Measurements from ENCODE around the gene CD6.

Gene CD6

DNA sequence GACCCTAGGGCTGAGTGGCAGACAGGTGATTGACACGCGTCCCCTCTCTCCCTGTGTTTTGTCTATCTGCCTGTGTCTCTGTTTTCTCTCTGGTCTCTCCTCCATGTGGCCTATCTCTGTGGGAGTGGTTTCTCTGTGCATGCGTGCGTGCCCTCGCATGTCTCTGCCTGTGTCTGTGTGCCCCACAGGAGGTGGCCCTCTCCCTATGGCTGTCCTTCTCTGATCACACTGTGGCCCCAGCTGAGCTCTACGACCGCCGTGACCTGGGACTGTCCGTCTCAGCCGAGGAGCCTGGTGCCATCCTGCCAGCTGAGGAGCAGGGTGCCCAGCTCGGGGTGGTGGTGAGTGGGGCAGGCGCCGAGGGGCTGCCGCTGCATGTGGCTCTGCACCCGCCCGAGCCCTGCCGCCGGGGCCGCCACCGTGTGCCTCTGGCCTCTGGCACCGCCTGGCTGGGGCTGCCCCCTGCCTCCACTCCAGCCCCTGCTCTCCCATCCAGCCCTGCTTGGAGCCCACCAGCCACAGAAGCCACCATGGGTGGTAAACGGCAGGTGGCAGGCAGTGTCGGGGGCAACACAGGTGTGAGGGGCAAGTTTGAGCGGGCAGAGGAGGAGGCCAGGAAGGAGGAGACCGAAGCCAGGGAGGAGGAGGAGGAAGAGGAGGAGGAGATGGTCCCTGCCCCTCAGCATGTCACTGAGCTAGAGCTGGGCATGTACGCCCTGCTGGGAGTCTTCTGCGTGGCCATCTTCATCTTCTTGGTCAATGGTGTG lies 35.6 kb upstream of the CD6 start:
- no peak for DNase-seq (ENCODE audit: low spot score)

DNA sequence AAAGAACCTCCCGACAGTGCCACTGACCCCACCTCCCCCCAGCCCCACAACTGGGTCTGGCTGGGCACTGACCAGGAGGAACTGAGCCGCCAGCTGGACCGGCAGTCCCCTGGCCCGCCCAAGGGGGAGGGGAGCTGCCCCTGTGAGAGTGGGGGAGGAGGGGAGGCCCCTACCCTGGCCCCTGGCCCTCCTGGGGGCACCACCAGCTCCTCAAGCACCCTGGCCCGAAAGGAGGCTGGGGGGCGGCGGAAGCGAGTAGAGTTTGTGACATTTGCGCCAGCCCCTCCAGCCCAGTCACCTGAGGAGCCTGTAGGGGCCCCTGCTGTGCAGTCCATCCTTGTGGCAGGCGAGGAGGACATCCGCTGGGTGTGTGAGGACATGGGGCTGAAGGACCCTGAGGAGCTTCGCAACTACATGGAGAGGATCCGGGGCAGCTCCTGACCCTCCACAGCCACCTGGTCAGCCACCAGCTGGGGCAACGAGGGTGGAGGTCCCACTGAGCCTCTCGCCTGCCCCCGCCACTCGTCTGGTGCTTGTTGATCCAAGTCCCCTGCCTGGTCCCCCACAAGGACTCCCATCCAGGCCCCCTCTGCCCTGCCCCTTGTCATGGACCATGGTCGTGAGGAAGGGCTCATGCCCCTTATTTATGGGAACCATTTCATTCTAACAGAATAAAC lies 34.9 kb upstream of the CD6 start:
- no peak for DNase-seq (ENCODE audit: low spot score)

DNA sequence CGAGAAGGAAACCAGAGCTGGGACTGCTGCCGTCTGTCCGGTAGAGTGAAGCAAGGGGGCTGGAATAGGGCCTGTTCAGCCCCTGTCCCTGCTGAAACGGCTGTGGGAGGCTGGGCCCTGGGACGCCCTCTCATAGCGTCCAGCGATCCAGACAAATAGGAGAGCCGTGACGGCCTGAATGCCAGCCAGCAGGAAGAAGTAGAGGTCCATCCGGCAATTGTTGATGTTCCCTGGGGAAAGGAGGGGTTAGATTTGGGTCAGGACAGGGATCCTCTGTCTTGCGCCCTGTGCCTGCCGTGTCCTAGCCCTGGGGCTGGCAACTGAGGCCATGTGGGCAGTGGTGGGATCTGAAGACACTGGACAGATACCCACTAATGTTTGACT lies 34.3 kb upstream of the CD6 start:
- DNase-seq (ENCODE audit: low spot score), result no peak

DNA sequence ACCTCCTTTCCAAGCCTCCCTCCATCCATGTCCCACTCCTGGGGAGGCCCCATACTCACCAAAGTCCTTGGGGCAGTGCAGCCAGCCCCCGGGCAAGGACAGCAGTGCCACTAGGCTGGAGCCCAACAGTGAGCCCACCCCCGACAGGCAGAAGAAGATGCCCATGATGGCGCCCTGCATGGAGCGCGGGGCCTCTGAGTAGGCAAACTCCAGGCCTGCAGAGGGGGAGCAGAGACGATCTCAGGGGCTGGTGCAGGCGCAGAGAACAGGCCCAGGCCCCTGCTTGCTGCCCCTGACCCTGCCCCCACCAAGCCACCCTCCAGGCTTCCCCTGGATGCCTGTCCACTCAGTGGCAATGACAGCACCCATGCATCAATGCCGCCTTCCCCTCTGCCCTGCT lies 33.7 kb upstream of the CD6 start:
- DNase-seq (ENCODE audit: low spot score), result no peak

DNA sequence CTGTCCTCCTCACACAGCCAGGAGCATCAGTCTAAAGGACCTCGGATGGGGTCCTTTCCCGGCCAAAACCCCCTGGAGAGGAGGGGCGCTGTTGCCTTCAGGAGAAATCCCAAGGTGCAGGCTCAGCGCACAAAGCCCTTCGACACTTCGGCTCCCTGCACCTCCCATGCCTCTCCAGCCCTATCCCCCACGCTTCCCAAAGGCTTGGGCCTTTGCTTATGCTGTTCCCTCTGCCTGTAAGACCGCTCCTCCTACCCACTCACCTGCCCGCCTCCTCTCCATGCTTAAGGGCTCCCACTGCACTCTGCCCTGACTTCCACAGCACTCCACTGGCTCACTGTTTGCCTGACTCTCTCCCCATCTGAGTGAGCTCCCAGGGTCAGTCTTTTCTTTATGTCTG lies 33.0 kb upstream of the CD6 start:
- no peak for DNase-seq (ENCODE audit: low spot score)

DNA sequence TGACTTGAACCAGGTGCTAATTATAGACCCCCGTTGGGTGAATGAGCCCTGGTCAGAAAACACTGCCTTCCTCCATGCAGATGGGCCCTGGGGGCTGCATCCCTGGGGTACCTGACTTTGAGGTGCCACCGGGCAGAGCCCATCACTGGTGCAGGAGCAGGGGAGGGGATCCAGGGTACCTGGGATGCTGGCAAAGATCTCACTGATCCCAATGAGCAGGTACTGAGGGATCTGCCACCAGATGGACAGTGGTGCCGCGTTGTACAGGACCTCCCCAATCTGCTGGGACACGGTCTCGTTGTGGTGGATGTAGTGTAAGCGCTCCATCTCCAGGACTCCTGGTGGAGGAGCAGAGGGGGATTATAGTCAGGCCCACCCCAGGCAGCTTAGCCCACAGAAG lies 32.2 kb upstream of the CD6 start:
- DNase-seq (ENCODE audit: low spot score), result no peak

DNA sequence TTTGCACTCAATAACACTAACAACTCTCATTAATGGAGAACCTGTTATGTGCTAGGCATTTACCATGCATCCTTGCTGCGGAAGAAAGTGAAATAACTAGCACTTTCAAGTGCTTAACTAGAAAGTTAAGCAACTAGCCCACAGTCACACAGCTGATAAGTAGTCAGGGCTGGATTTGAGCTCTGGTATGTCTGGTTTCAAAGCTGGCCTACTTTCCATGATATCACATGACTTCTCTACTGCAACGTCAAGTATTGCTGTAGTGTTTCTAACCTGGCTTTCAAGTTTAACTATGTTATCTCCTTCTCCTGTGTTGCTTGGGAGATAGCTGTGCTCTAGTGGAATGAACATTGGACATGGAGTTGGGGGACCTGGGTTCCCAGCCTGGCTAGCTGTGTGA lies 31.6 kb upstream of the CD6 start:
- no peak for DNase-seq (ENCODE audit: low spot score)

DNA sequence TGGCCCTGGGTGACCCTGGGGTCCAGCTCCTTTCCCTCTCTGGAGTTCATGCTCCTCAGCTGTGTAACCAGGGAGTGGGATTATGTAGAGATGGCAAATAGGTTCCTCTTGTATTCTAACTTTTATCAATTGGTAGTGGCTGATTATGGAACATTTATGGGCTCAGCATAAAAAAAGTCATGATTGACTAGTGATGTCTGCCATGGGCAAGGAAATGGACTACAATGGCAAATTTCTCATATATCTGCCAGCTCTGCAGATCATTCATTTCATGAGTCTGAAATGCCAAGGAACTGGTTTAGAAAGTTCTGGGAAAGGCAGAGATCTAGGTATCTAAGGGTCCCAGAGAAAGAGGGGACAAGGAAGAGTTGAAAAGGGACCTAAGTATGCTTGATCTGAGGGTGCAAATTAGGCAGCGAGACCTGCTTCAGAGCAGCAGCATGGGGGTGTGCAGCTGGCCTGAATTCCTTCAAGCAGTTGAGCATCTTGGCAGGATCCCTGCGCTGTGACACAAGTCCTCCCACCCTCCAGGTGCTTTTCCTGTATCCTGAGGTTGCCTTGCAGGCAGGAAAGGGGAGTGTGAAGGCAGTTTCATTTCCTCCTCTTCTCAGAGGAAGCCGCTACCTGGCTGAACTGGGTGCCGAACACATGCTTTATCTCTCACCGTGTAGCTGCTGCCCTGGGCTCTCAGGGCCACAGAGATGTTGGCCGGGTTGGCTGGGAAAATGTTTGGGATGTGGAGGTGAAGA lies 29.9 kb upstream of the CD6 start:
- no peak for DNase-seq (ENCODE audit: low spot score)

DNA sequence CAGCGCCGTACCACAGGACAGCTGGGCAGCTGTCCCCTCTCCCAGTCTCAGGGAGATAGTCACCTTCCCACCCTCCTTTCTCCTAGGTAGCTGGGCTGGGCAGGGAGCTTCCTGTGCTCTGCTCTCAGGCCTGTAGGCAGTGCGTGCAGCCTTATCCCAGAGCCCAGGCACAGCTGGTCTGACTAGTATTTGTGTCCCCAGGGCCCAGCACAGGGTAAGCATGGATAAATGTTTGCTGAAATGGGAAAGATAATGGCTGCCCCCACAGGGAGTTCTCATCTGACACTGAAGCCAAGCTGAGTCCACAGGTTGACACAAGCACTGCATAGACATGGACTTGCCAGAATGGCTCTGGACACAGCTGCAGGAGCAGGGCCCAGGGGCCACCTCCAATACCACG lies 29.3 kb upstream of the CD6 start:
- no peak for DNase-seq (ENCODE audit: low spot score)

DNA sequence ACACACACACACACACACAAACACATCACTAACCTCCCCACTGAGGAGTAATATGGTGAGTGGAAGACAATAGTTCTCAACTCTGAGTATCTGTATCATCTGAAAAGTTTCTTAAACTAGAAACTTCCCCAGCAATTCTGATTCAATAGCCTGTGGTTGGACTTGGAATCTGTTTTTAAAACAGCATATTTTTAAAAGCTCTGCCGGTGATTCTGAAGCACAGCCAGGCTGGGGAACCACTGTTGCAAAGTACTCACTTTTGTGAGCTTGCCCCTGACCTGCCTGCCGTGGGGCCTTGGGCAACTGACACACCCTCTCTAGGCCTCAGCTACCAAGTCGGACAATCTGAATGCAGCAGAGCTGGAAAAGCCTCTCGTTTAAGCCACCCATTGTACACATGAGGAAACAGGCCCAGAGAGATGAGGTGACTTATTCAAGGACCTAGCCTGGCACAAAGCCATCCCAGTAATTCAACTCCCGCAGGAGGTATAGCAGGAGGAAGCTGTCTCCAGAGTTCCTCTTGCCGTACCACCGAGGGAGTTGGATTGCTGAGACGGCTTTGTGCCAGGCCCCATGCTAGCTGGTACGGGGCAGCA lies 28.4 kb upstream of the CD6 start:
- no peak for DNase-seq (ENCODE audit: low spot score)

DNA sequence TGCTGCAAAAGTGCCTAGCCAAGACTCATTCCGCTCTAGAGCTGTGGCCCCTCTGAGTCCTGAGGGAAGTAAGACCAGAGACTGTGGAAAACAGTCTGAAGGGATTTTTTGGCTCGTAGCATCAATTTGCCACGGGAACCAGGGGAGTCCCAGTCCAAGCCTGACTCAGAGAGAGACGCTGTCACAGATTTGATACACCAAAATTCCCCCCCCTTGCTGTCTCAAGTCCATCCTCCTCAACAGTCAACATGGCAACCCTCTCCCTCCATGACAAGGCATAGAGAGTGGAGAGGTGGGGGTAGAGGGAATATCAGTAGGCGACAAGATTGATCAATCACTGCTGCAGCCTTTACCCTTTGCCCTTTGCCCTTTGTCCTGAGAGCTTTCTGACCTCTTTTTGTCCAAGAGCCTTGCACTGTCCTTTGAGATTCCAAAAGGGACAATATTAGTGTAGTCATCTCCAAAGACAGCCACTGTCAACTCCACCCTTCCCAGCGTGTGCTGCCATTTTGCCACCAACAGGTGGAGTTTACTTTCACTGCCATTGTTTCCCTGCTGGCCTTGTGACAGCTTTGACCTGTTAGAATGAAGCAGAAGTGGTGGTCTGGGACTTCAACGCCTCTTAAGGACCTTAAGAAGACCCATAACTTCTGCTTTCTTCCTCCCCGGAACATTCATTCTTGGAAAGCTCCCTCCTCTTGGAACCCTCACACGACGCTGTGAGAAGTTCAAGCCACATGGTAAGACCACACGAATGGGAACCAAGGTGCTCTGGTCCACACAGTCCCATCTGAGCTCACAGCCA lies 26.8 kb upstream of the CD6 start:
- no peak for DNase-seq (ENCODE audit: low spot score)

DNA sequence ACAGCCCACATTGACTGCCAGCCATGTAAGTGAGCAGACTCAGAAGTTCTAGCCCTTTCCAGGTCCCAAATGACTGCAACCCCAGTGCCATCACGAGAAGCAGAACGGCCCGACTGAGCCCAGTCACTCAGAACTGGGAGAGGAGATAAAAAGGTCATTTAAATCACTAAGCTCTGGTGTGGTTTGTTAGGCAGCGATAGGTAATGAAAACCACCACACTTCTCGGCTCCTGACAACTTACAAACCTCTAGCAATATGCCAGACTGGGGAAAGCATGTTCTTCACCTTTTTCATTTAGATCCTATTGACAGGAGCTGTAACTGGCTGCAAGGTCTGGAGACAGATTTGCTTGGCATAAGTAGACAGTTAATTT lies 26.2 kb upstream of the CD6 start:
- no peak for DNase-seq (ENCODE audit: low spot score)

DNA sequence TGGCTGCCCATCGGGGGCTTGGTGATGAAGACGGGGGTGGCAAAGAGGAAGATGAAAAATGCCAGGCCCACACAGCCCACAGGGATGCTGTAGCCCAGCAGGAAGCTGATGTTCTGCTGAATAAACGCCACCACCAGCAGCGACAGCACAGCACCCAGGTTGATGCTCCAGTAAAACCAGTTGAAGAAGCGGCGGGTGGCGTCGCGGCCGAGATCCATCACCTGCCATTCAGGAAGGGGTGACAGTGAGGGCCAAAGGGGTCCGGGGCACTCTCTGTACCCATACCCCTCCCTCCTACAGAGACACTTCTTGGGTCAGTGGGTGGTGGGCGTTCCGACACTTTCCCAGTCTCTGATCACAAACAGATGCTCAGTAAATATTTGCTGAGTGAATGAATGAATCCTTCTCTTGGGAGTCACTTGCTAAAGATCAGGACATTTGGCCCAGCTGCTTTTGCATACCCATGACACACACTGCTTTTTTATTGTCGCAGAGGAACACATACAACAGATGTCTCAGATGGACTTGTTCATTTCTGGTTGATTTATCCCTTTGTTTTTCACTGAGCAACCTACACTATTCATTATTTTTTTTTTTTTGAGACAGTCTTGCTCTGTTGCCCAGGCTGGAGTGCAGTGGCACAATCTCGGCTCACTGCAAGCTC lies 24.7 kb upstream of the CD6 start:
- DNase-seq (ENCODE audit: low spot score), result no peak

DNA sequence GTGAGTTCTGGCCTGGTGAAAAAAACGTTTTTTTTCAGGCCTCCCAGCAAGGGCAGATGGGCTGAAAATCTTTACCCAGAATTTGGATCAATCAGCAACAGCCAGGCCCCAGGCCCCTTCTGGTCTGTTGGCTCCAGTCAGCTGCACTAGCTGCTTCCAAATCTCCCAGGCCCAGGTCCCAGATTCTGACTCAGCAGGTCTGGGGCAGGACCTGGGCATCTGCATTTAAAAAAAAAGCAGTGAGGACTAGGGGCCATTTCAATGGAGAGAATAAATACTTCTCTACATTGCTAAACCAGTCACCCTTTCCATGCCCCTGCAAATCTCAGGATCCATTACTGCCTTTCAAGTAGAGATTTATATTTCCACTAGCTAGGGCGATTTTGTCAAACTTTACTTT lies 23.8 kb upstream of the CD6 start:
- DNase-seq (ENCODE audit: low spot score), result no peak

DNA sequence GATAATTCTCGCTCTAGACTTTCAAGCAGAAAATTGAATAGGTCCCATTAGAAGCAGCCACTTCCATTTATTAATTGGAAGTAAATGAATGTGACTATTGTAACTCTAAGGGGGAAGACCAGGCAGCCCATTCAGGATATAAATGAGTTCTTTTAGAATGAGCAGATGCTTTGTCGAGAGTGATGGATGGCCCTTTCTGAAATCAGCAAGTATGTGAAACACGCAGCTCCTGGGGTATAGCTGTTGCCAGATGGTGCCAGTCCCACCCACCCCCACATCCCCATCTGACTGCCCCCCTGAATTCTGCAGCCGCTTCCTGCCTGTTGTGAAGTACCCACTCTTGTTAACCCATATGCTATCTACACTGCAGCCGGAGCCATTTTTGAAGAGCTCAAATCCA lies 23.2 kb upstream of the CD6 start:
- DNase-seq (ENCODE audit: low spot score), result no peak

DNA sequence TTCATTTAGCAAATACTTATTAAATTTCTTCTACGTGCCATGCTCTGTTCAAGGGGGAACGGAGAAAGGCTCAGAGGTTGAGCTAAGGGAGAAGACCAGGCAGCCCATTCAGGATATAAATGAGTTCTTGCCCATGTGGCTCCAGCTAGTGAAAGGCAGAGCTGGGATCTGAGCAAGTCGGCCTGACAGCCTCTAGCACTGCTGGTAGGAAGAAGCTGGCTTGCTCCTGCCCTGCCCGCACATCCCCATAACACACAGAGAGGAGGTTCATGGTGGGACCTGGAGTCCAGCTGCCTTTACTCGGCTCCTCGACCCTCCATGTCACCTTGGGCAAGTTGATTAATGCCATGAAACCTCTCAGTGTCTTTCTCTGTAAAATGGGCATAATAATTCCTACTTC lies 21.5 kb upstream of the CD6 start:
- no peak for DNase-seq (ENCODE audit: low spot score)

DNA sequence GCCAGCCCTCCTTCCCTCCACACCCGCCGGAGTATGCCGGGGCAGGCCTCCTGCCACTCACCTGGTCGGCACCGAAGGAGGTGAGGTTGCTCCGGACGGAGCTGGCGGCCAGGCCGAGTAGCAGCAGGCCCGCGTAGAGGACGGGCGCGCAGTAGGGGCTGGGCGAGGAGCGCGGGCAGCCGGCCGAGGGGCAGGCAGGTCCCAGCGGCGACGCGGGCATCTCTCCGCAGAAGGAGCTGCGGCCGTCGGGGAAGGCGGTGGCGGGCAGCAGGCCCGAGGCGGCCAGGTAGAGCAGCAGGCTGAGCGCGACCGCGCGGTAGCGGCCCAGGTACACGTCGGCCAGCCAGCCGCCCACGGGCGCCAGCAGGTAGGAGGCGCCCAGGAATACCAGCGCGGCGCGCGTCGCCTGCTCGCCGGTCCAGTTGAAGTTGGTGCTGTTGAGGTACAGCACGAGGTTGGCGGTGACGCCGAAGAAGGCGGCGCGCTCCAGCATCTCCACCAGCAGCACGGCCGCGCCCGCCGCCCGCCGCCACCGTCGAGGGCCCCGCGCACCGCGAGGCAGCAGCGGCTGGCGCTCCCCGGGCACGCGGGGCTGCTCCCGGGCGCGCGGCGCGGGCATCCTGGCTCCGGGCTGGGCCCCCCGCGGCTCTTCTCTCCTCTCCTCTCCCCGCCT lies 20.4 kb upstream of the CD6 start:
- no peak for DNase-seq (ENCODE audit: low spot score)

DNA sequence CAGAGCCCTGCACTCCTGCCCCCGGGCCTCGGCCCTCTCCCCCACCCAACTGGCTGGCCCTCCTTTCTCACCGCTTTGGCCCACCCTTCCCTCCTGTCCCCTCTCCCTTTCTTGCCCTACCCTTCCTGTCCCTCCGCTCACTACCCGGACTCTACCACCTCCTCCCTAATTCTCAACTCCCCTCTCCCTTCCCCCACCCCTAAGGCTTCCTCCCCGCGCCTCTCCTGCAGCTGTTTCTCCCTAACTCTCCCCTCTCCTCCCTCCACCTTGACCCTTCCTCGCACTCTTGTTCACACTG lies 19.9 kb upstream of the CD6 start:
- no peak for DNase-seq (ENCODE audit: low spot score)

DNA sequence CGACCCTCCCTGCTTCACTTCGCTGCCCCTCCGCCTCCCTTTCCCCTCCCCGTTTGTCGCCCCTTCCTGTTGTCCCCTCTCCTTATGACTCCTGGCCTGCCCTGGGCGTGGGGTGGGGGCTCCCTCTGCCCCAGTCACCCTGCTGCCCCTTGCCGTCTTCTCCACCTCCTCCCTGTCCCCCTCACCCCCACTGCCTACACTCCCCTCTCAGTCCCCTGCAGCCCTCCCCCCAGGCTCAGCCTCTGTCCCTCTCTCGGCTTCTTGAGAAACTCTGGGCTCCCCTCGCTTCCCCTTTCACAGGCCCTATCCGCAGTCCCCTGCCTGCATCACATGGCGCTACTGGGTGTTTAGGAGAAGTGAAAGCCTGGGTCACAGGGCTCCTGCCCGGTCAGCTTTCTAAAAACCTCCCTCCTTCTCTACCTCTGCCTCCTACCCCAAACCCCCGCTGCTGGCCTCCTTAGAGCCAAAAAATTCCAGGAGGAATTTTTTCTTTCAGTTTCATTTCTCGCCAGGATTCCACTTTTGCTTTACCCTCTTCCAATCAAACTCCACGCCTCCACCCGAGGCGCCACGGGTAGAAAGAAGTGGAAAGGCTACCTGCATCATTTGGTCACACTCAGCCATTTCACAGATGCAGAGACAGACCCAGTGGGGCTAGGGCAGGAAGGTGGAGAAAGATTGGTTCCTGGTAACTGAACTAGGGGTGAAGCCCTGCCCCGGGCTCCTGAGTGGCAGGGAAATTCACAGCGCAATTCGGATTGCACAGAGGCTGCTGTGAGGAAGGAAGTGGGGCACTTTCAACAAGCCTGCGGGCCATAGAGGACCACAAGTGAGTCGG lies 19.4 kb upstream of the CD6 start, which contains the start of gene SLC15A3:
Gene SLC15A3, minus strand, starts transcription at position 273 of the 838 bp plus-strand sequence. CDS start 625 bp downstream, outside the sequence.
- DNase-seq (ENCODE audit: low spot score), result no peak

DNA sequence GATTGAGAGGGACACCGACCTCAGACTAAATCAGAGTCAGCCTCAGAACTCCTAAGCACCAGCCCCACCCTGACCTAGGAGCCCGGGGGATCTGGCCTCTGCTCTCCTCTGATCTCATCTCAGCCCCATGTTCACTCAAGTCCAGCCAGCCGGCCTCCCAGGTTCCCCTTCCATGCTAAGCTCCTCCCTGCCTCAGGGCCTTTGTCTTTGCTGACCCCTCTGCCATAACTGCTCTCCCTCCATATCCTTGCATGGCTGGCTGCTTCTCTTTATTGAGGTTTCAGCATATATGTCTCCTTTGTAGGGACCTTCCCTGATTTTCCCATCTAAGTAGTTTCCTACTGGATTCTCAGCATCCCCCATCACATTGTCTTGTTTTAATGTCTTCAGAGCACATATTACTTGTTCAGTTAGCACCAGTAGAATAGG lies 18.7 kb upstream of the CD6 start:
- DNase-seq (ENCODE audit: low spot score), result no peak
